Keratinocyte (primary cell): ENCODE measurements around the gene MYADML2. TPM values are rescaled to one million over a fixed set of nuclear protein-coding genes. Genes with fewer than 3 reads are reported as not detected.

Experiments
- DNase-seq: peaks from one replicate; pipeline ENCODE4 v3.0.0-alpha.2; 2011; ENCODE audit warnings: low read depth, missing footprints, low spot score
- FAIRE-seq: peaks from 2 replicates; lab custom pipeline; 2011; peaks lifted over from hg19 to GRCh38; lab: Jason Lieb, UNC
- H2AFZ ChIP-seq: 2 replicates; pipeline ENCODE4 v1.6.0; 2012; ENCODE audit warnings: low read length, control low read depth, inconsistent platforms; ENCODE audit not compliant: control insufficient read depth
- H3K27ac ChIP-seq: 2 replicates; pipeline ENCODE4 v1.5.1; 2011; ENCODE audit warnings: low read length; ENCODE audit not compliant: control insufficient read depth, insufficient read depth
- H3K27me3 ChIP-seq: 3 replicates; pipeline ENCODE4 v1.6.0; 2011; ENCODE audit warnings: low read length; ENCODE audit not compliant: control insufficient read depth, insufficient read depth; ENCODE audit errors: extremely low read depth
- H3K36me3 ChIP-seq, 2 experiments: 2 replicates in 1 of 2; 3 replicates in 1 of 2; pipeline ENCODE4 v1.5.1; 2011; ENCODE audit warnings: low read length in 2 of 2, mild to moderate bottlenecking in 1 of 2; ENCODE audit not compliant: control insufficient read depth in 2 of 2, insufficient read depth in 2 of 2; ENCODE audit errors: extremely low read depth in 1 of 2
- H3K4me1 ChIP-seq: 3 replicates; pipeline ENCODE4 v1.5.1; 2011; ENCODE audit warnings: low read length; ENCODE audit not compliant: control insufficient read depth, insufficient read depth; ENCODE audit errors: extremely low read depth
- H3K4me2 ChIP-seq: 3 replicates; pipeline ENCODE4 v1.6.0; 2011; ENCODE audit warnings: low read depth, low read length; ENCODE audit not compliant: control insufficient read depth, insufficient read depth; ENCODE audit errors: extremely low read depth
- H3K4me3 ChIP-seq, 3 experiments: fragments of 200-600 bp in 1 of 3; sonication (generic) in 1 of 3; 2 replicates in 2 of 3; 3 replicates in 1 of 3; pipeline ENCODE4 v1.5.1; 2011 to 2016; ENCODE audit warnings: low read length in 3 of 3, mild to moderate bottlenecking in 3 of 3, control low read depth in 2 of 3, inconsistent platforms in 1 of 3, low read depth in 1 of 3, mixed read lengths in 1 of 3, mixed run types in 1 of 3, moderate library complexity in 1 of 3; ENCODE audit not compliant: control insufficient read depth in 2 of 3, insufficient read depth in 2 of 3; ENCODE audit errors: extremely low read depth in 1 of 3
- H3K79me2 ChIP-seq: 2 replicates; pipeline ENCODE4 v1.6.0; 2012; ENCODE audit warnings: low read length; ENCODE audit not compliant: control insufficient read depth, insufficient read depth
- H3K9ac ChIP-seq: 3 replicates; pipeline ENCODE4 v1.6.0; 2011; ENCODE audit warnings: low read length; ENCODE audit not compliant: control insufficient read depth, insufficient read depth; ENCODE audit errors: extremely low read depth
- H3K9me1 ChIP-seq: 3 replicates; pipeline ENCODE4 v1.6.0; 2011; ENCODE audit warnings: low read length; ENCODE audit not compliant: control insufficient read depth, insufficient read depth; ENCODE audit errors: extremely low read depth
- H3K9me3 ChIP-seq: 2 replicates; pipeline ENCODE4 v1.5.1; 2012; ENCODE audit warnings: low read depth, low read length; ENCODE audit not compliant: control insufficient read depth
- H4K20me1 ChIP-seq: 3 replicates; pipeline ENCODE4 v1.6.0; 2011; ENCODE audit warnings: low read length; ENCODE audit not compliant: control insufficient read depth, insufficient read depth; ENCODE audit errors: extremely low read depth
- CTCF ChIP-seq, 3 experiments: IDR thresholded peaks in 1 of 3; conservative IDR thresholded peaks in 1 of 3; optimal IDR thresholded peaks in 1 of 3; 2 replicates in 2 of 3; 3 replicates in 1 of 3; pipeline versions ENCODE3 to v1.5.1; 2011; ENCODE audit warnings: low read length in 3 of 3, mild to moderate bottlenecking in 3 of 3, moderate library complexity in 2 of 3, control low read depth in 1 of 3, inconsistent platforms in 1 of 3; ENCODE audit not compliant: insufficient read depth in 2 of 3; ENCODE audit errors: extremely low read depth in 1 of 3
- EZH2 ChIP-seq: IDR thresholded peaks from one replicate; pipeline ENCODE4 v1.6.1; 2012; ENCODE audit warnings: inconsistent platforms, mild to moderate bottlenecking, low read length, moderate library complexity
- dilution Hi-C: fragments of 300-500 bp; cut with MboI; formaldehyde crosslinking; loops from one replicate; pipeline ENCODE4 v1.7.0; 2020; ENCODE audit warnings: low sequenced_read_pairs; ENCODE audit not compliant: extremely low pct_ligation_motif_present
- polyA plus RNA-seq, 5 experiments: library from polyadenylated mRNA; depleted of rRNA in 3 of 5; stranded (reverse) in 3 of 5; stranded (forward) in 1 of 5; unstranded in 1 of 5; fragments of >200 nt; gene quantifications; 1 replicate in 1 of 5; 2 replicates in 3 of 5; 3 replicates in 1 of 5; pipeline versions ENCODE4 v1.2.1 to v1.2.3, GENCODE V29; 2011 to 2012; ENCODE audit warnings: missing spikeins in 2 of 5, low read depth in 1 of 5, low replicate concordance in 1 of 5

The MYADML2 gene
- polyA plus RNA-seq, 1 donor (not counting 4 experiments of a cell fraction or from before 2014, with no cell fraction given), result not detected

- TF ChIP-seq EZH2 (no peak), CTCF (optimal IDR thresholded peaks at IDR 0.05 in 1 of 3, IDR thresholded peaks at IDR 0.05 in 1 of 3, conservative IDR thresholded peaks at IDR 0.05 in 1 of 3; ENCODE audit: extremely low read depth in 1 of 3, insufficient read depth in 2 of 3, low read length in 3 of 3) (peak in 1 of 3 experiments; percentile 14)
- Histone ChIP-seq H3K4me2 (peak overlapping the region; percentile 78), H3K27me3 (no peaks in the 10 kb centered on the region), H2AFZ (no peak overlapping the region), H3K9ac (peak overlapping the region; percentile 73), H3K36me3 (peaks cover 24 to 30% of the 10 kb centered on the region in 2 experiments), H3K9me1 (no peaks in the 10 kb centered on the region), H3K4me3 (peak overlapping the region; percentile 24 to 61 (median 53)), H4K20me1 (peaks cover 8% of the 10 kb centered on the region), H3K4me1 (peaks cover 32% of the 10 kb centered on the region), H3K27ac (peak overlapping the region; percentile 76), H3K79me2 (peaks cover 79% of the 10 kb centered on the region), H3K9me3 (no peaks in the 10 kb centered on the region)
- dilution Hi-C loops, result no loop called here
- FAIRE-seq (no peak), DNase-seq (no peak)
Observed at GRCh38 chr17:81923302-81924260, 23.5 kb downstream of the MYADML2 start.

GRCh38 chr17:81922566-81923301, 24.3 kb downstream of the MYADML2 start:
- no peak for FAIRE-seq
- dilution Hi-C loops, result no loop called here
- no peaks in the 10 kb centered on the region for H3K9me3 ChIP-seq
- H3K4me3 ChIP-seq, result peak overlapping the region in 1 of 3 experiments; percentile 24
- peaks cover 25% of the 10 kb centered on the region for H3K4me1 ChIP-seq
- TF ChIP-seq CTCF (optimal IDR thresholded peaks at IDR 0.05 in 1 of 3, IDR thresholded peaks at IDR 0.05 in 1 of 3, conservative IDR thresholded peaks at IDR 0.05 in 1 of 3; ENCODE audit: extremely low read depth in 1 of 3, insufficient read depth in 2 of 3, low read length in 3 of 3), result no peak
- no peak for TF ChIP-seq EZH2
- no peak overlapping the region for H3K27ac ChIP-seq
- H2AFZ ChIP-seq, result no peak overlapping the region
- peaks cover 8% of the 10 kb centered on the region for H4K20me1 ChIP-seq
- peak overlapping the region; percentile 78 for H3K4me2 ChIP-seq
- H3K9me1 ChIP-seq, result no peaks in the 10 kb centered on the region
- DNase-seq, result no peak
- H3K36me3 ChIP-seq, result peaks cover 24 to 30% of the 10 kb centered on the region in 2 experiments
- peak overlapping the region; percentile 73 for H3K9ac ChIP-seq
- H3K27me3 ChIP-seq, result no peaks in the 10 kb centered on the region
- H3K79me2 ChIP-seq, result peaks cover 79% of the 10 kb centered on the region
